Activated CD8-positive, alpha-beta memory T cell treated with anti-CD3 and anti-CD28 coated beads for 36 hours (primary cell): Measurements from ENCODE around the gene TDRD10. TPM values are rescaled to one million over a fixed set of nuclear protein-coding genes. Genes with fewer than 3 reads are reported as not detected.

Source experiments
- CTCF ChIA-PET: fragments of 350-600 bp; sonication (Branson Sonifier 250); formaldehyde crosslinking; loops from one replicate; lab custom pipeline; 2021; ENCODE audit warnings: antibody characterized with exemption; lab: Charles Lee
- POLR2A ChIA-PET: fragments of 350-600 bp; sonication (Branson Sonifier 250); formaldehyde crosslinking; loops from one replicate; lab custom pipeline; 2021; ENCODE audit warnings: antibody characterized with exemption; lab: Charles Lee
- total RNA-seq, 2 experiments: library from RNA; stranded (reverse); gene quantifications; one replicate each; pipeline ENCODE4 v1.2.3, GENCODE V29; 2021

The TDRD10 gene
- total RNA-seq = not detected

- ChIA-PET CTCF (no interaction called here), POLR2A (no interaction called here)
These were observed at the start of gene TDRD10, which contains the start of gene SHE for GRCh38 chr1:154502066-154502743. Gene TDRD10, plus strand, starts transcription at chr1:154502219. Its CDS starts 4,685 bp downstream, at chr1:154506904. Gene SHE, minus strand, starts transcription at chr1:154502412. Its CDS starts 386 bp downstream, at chr1:154502026.

- ChIA-PET CTCF (no interaction called here), POLR2A (no interaction called here)
These were observed 48.9 kb upstream of the TDRD10 start for GRCh38 chr1:154453161-154453560.

GRCh38 chr1:154453574-154454352, 48.3 kb upstream of the TDRD10 start:
- CTCF ChIA-PET = no interaction called here
- POLR2A ChIA-PET = no interaction called here

GRCh38 chr1:154454386-154455120, 47.5 kb upstream of the TDRD10 start:
- CTCF ChIA-PET = no interaction called here
- POLR2A ChIA-PET = no interaction called here

- CTCF ChIA-PET = interaction anchor here (0.6 to 1.7 kb wide), 2 partner anchors 14 to 70 kb away, joined by 4 read pairs; no protein-coding TSS in a partner anchor
These were observed 45.4 kb upstream of the TDRD10 start for GRCh38 chr1:154456631-154457030.

GRCh38 chr1:154459080-154459479, 42.9 kb upstream of the TDRD10 start:
- CTCF ChIA-PET = no interaction called here
- POLR2A ChIA-PET = no interaction called here

More at GRCh38 chr1:154456631-154457030, 45.4 kb upstream of the TDRD10 start:
- POLR2A ChIA-PET = interaction anchor here (0.7 kb wide), 1 partner anchor 59 kb away, joined by 7 read pairs; no protein-coding TSS in a partner anchor

- POLR2A ChIA-PET = no interaction called here
- CTCF ChIA-PET = no interaction called here
These were observed 41.2 kb upstream of the TDRD10 start for GRCh38 chr1:154460695-154461260.

- ChIA-PET CTCF (interaction anchor here (0.6 to 1.3 kb wide), 4 partner anchors 12 to 127 kb away, joined by 3 to 5 read pairs (median 4); no protein-coding TSS in a partner anchor), POLR2A (interaction anchor here (1.0 kb wide), 1 partner anchor 18 kb away, joined by 3 read pairs; no protein-coding TSS in a partner anchor)
These were observed 38.5 kb upstream of the TDRD10 start for GRCh38 chr1:154463512-154463990.

- ChIA-PET POLR2A (no interaction called here), CTCF (interaction anchor here (1.1 kb wide), 1 partner anchor 14 kb away, joined by 3 read pairs; no protein-coding TSS in a partner anchor)
These were observed 36.3 kb upstream of the TDRD10 start for GRCh38 chr1:154465621-154466195.

- ChIA-PET POLR2A (no interaction called here), CTCF (no interaction called here)
These were observed 35.8 kb upstream of the TDRD10 start for GRCh38 chr1:154466206-154466605.

GRCh38 chr1:154466921-154467417, 35.0 kb upstream of the TDRD10 start:
- ChIA-PET POLR2A (interaction anchor here (0.7 kb wide), 1 partner anchor 80 kb away, joined by 3 read pairs; no protein-coding TSS in a partner anchor), CTCF (no interaction called here)

- POLR2A ChIA-PET = interaction anchor here (0.7 kb wide), 1 partner anchor 81 kb away, joined by 3 read pairs; no protein-coding TSS in a partner anchor
These were observed 34.5 kb upstream of the TDRD10 start for GRCh38 chr1:154467434-154468102.

GRCh38 chr1:154468535-154469250, 33.3 kb upstream of the TDRD10 start:
- ChIA-PET CTCF (interaction anchor here (1.2 kb wide), 1 partner anchor 132 kb away, joined by 3 read pairs; no protein-coding TSS in a partner anchor), POLR2A (no interaction called here)

More at GRCh38 chr1:154467434-154468102, 34.5 kb upstream of the TDRD10 start:
- CTCF ChIA-PET = no interaction called here

- ChIA-PET POLR2A (no interaction called here), CTCF (interaction anchor here (0.6 kb wide), 1 partner anchor 62 kb away, joined by 3 read pairs; no protein-coding TSS in a partner anchor)
These were observed 32.0 kb upstream of the TDRD10 start for GRCh38 chr1:154469844-154470560.

- CTCF ChIA-PET = interaction anchor here (1.1 to 1.4 kb wide), 2 partner anchors 11 to 76 kb away, joined by 3 to 5 read pairs; no protein-coding TSS in a partner anchor
- POLR2A ChIA-PET = no interaction called here
These were observed 30.7 kb upstream of the TDRD10 start for GRCh38 chr1:154471304-154471703.

GRCh38 chr1:154474802-154475201, 27.2 kb upstream of the TDRD10 start:
- ChIA-PET POLR2A (no interaction called here), CTCF (interaction anchor here (1.1 to 1.4 kb wide), 2 partner anchors 12 to 72 kb away, joined by 3 read pairs; no protein-coding TSS in a partner anchor)
